HL-60 (cell line): Measurements from ENCODE around the gene KIF27.

Experiments
- CTCF ChIP-seq: IDR thresholded peaks from one replicate; pipeline ENCODE4 v1.5.1; 2011; ENCODE audit warnings: low read length, control low read depth, inconsistent platforms; ENCODE audit not compliant: insufficient read depth
- GABPA ChIP-seq: IDR thresholded peaks from 2 replicates; pipeline ENCODE4 v1.6.1; 2012; ENCODE audit warnings: low read depth
- POLR2AphosphoS5 ChIP-seq: IDR thresholded peaks from 2 replicates; pipeline ENCODE4 v1.6.1; 2012; ENCODE audit warnings: low read depth
- REST ChIP-seq: IDR thresholded peaks from 2 replicates; pipeline ENCODE4 v1.6.1; 2012; ENCODE audit warnings: low read depth; ENCODE audit not compliant: insufficient replicate concordance

GRCh38 chr9:83967073-83967472 is 45.8 kb upstream of the KIF27 start:
- TF ChIP-seq GABPA (no peak), CTCF (no peak), POLR2AphosphoS5 (no peak; the same call in 1 of the 2 replicates), REST (no peak)
